Metanephros (tissue), 1 donor: ENCODE measurements around the gene MAG. TPM values are rescaled to one million over a fixed set of nuclear protein-coding genes. Genes with fewer than 3 reads are reported as not detected.

Source experiments
- total RNA-seq: library from RNA; depleted of rRNA; stranded (reverse); fragments of >200 nt; gene quantifications from one replicate; pipeline ENCODE4 v1.2.3, GENCODE V29; 2014

MAG gene
- total RNA-seq: 9.2 TPM

GRCh38 chr19:35291916-35292315 is at the start of gene MAG:
Gene MAG, plus strand, starts transcription at chr19:35292161. Its CDS starts 3,248 bp downstream, at chr19:35295409.

GRCh38 chr19:35248310-35249145 is 43.4 kb upstream of the MAG start, which contains the start of gene LSR:
Gene LSR, plus strand, starts transcription at chr19:35249002. Its CDS starts 21 bp downstream, at chr19:35249023.

GRCh38 chr19:35268536-35269437 is 23.2 kb upstream of the MAG start, which contains the start of gene USF2:
Gene USF2, plus strand, starts transcription at chr19:35268962. Its CDS starts 140 bp downstream, at chr19:35269102.

GRCh38 chr19:35328851-35329285 is 36.9 kb downstream of the MAG start, which contains the start of gene CD22:
Gene CD22, plus strand, starts transcription at chr19:35329187. Its CDS starts 2,854 bp downstream, at chr19:35332041.

GRCh38 chr19:35347171-35347929 is 55.4 kb downstream of the MAG start, which contains the start of gene FFAR1:
Gene FFAR1, plus strand, starts transcription at chr19:35347902. Its CDS starts 3,650 bp downstream, at chr19:35351552.

GRCh38 chr19:35357867-35358573 is 66.1 kb downstream of the MAG start, which contains the start of gene FFAR3:
Gene FFAR3, plus strand, starts transcription at chr19:35358460. Its CDS starts 431 bp downstream, at chr19:35358891.

Other genes starting within 250 kb of the MAG start
- gene FXYD3, start 176.3 kb upstream of the MAG start, total RNA-seq: 25.8 TPM
- 5.1 TPM for gene LGI4, start 157.1 kb upstream of the MAG start, total RNA-seq
- 19.7 TPM for gene FXYD1, start 153.3 kb upstream of the MAG start, total RNA-seq
- 0.41 TPM for gene FXYD7, start 148.9 kb upstream of the MAG start, total RNA-seq
- 14.9 TPM for gene FXYD5, start 137.4 kb upstream of the MAG start, total RNA-seq
- not detected for gene FAM187B, start 63.4 kb upstream of the MAG start, total RNA-seq
- 59.6 TPM for gene LSR, start 43.2 kb upstream of the MAG start, total RNA-seq
- gene USF2, start 23.2 kb upstream of the MAG start, total RNA-seq: 75.1 TPM
- gene HAMP, start 9.6 kb upstream of the MAG start, total RNA-seq: not detected
- gene CD22, start 37.0 kb downstream of the MAG start, total RNA-seq: 6.7 TPM
- 0.23 TPM for gene FFAR1, start 55.7 kb downstream of the MAG start, total RNA-seq
- 0.76 TPM for gene FFAR3, start 66.3 kb downstream of the MAG start, total RNA-seq
- not detected for gene GPR42, start 78.9 kb downstream of the MAG start, total RNA-seq
- gene FFAR2, start 156.1 kb downstream of the MAG start, total RNA-seq: 1.5 TPM
- not detected for gene KRTDAP, start 198.3 kb downstream of the MAG start, total RNA-seq
- gene DMKN, start 221.5 kb downstream of the MAG start, total RNA-seq: 47.1 TPM
- gene SBSN, start 236.2 kb downstream of the MAG start, total RNA-seq: not detected
- not detected for gene GAPDHS, start 241.3 kb downstream of the MAG start, total RNA-seq